HepG2 (cell line): ENCODE data around the gene PSMA2. TPM values are rescaled to one million over a fixed set of nuclear protein-coding genes. Genes with fewer than 3 reads are reported as not detected.
A peak's percentile ranks its signal among the peaks of the same experiment; 100 is the strongest.

Source experiments
- DNMT1 ChIP-seq: sonication (generic); formaldehyde crosslinking; IDR thresholded peaks from 2 replicates; pipeline ENCODE4 v1.5.1; 2020; ENCODE audit warnings: mild to moderate bottlenecking, missing genetic modification reagents
- MLLT10 ChIP-seq: sonication (generic); formaldehyde crosslinking; IDR thresholded peaks from 2 replicates; pipeline ENCODE4 v1.4.0; 2020; ENCODE audit warnings: missing genetic modification reagents
- MTA3 ChIP-seq: sonication (generic); formaldehyde crosslinking; IDR thresholded peaks from 2 replicates; pipeline ENCODE4 v1.4.0; 2020; ENCODE audit warnings: missing genetic modification reagents
- ONECUT2 ChIP-seq: sonication (generic); formaldehyde crosslinking; IDR thresholded peaks from 2 replicates; pipeline ENCODE4 v1.4.0; 2020; ENCODE audit warnings: missing genetic modification reagents
- PATZ1 ChIP-seq: sonication (generic); formaldehyde crosslinking; IDR thresholded peaks from 2 replicates; pipeline ENCODE4 v1.4.0; 2020; ENCODE audit warnings: missing genetic modification reagents
- PHF8 ChIP-seq: sonication (generic); formaldehyde crosslinking; IDR thresholded peaks from 2 replicates; pipeline ENCODE4 v1.5.0; 2020; ENCODE audit warnings: missing genetic modification reagents
- POLR2G ChIP-seq: fragments of 200-400 bp; formaldehyde crosslinking; IDR thresholded peaks from 2 replicates; pipeline ENCODE4 v1.6.1; 2018; ENCODE audit warnings: mild to moderate bottlenecking, low read depth, low read length, moderate library complexity
- SPEN ChIP-seq: sonication (generic); formaldehyde crosslinking; IDR thresholded peaks from 2 replicates; pipeline ENCODE4 v1.5.1; 2020; ENCODE audit warnings: low read depth, mild to moderate bottlenecking, missing genetic modification reagents
- ZBTB39 ChIP-seq: sonication (generic); formaldehyde crosslinking; IDR thresholded peaks from 2 replicates; pipeline ENCODE4 v1.5.0; 2020; ENCODE audit warnings: missing genetic modification reagents
- ZBTB7A ChIP-seq: sonication (generic); formaldehyde crosslinking; IDR thresholded peaks from 2 replicates; pipeline ENCODE4 v1.8.0; 2022; ENCODE audit warnings: mild to moderate bottlenecking, missing genetic modification reagents
- ZFP36L2 ChIP-seq: sonication (generic); formaldehyde crosslinking; IDR thresholded peaks from 2 replicates; pipeline ENCODE4 v1.4.0; 2020; ENCODE audit warnings: missing genetic modification reagents
- ZNF124 ChIP-seq: sonication (generic); formaldehyde crosslinking; IDR thresholded peaks from 2 replicates; pipeline ENCODE4 v1.4.0; 2020; ENCODE audit warnings: missing genetic modification reagents
- ZNF17 ChIP-seq: sonication (generic); formaldehyde crosslinking; IDR thresholded peaks from 2 replicates; pipeline ENCODE4 v1.5.0; 2020; ENCODE audit warnings: mild to moderate bottlenecking, missing genetic modification reagents
- ZNF335 ChIP-seq: sonication (generic); formaldehyde crosslinking; IDR thresholded peaks from 2 replicates; pipeline ENCODE4 v1.4.0; 2020; ENCODE audit warnings: missing genetic modification reagents
- ZNF550 ChIP-seq: sonication (generic); formaldehyde crosslinking; IDR thresholded peaks from 2 replicates; pipeline ENCODE4 v1.4.0; 2020; ENCODE audit warnings: mild to moderate bottlenecking, missing genetic modification reagents, borderline replicate concordance
- ZNF569 ChIP-seq: sonication (generic); formaldehyde crosslinking; IDR thresholded peaks from 2 replicates; pipeline ENCODE4 v1.5.0; 2020; ENCODE audit warnings: mild to moderate bottlenecking, missing genetic modification reagents, moderate library complexity, borderline replicate concordance
- ZNF574 ChIP-seq: sonication (generic); formaldehyde crosslinking; IDR thresholded peaks from 2 replicates; pipeline ENCODE4 v1.4.0; 2020; ENCODE audit warnings: missing genetic modification reagents
- ZNF629 ChIP-seq: sonication (generic); formaldehyde crosslinking; conservative IDR thresholded peaks from 2 replicates; pipeline ENCODE4 v1.5.0; 2020; ENCODE audit warnings: missing genetic modification reagents
- ZNF644 ChIP-seq: IDR thresholded peaks from 2 replicates; pipeline ENCODE4 v1.6.1; 2016; ENCODE audit warnings: low read depth
- ZNF761 ChIP-seq: sonication (generic); formaldehyde crosslinking; conservative IDR thresholded peaks from 2 replicates; pipeline ENCODE4 v1.4.0; 2020; ENCODE audit warnings: mild to moderate bottlenecking, missing genetic modification reagents
- ZNF781 ChIP-seq: sonication (generic); formaldehyde crosslinking; IDR thresholded peaks from 2 replicates; pipeline ENCODE4 v1.5.1; 2020; ENCODE audit warnings: borderline replicate concordance, mild to moderate bottlenecking, missing genetic modification reagents; ENCODE audit errors: not compliant biosample characterization
- ZNF883 ChIP-seq: sonication (generic); formaldehyde crosslinking; IDR thresholded peaks from 2 replicates; pipeline ENCODE4 v1.5.1; 2020; ENCODE audit warnings: mild to moderate bottlenecking, missing genetic modification reagents; ENCODE audit errors: not compliant biosample characterization
- polyA plus RNA-seq, 8 experiments: library from polyadenylated mRNA; depleted of rRNA in 3 of 8; stranded (reverse) in 7 of 8; unstranded in 1 of 8; fragments of >200 nt; fragmentation: Illumina TruSeq in 4 of 8; extraction: Trizol in 4 of 8; gene quantifications; 2 replicates each; pipeline versions ENCODE4 v1.2.1 to v1.2.3, GENCODE V29; 2011 to 2016; ENCODE audit warnings: low read depth in 4 of 8, missing spikeins in 1 of 8, mixed read lengths in 1 of 8; ENCODE audit not compliant: insufficient read depth in 1 of 8
- total RNA-seq, 5 experiments: library from RNA; depleted of rRNA; stranded (reverse); fragments of >200 nt; fragmentation: Illumina TruSeq; extraction: Trizol; gene quantifications; 2 replicates each; pipeline ENCODE4 v1.2.3, GENCODE V29; 2016; ENCODE audit warnings: low read depth in 1 of 5
- TF ChIP-seq, protein P1 (sequence below): sonication (generic); formaldehyde crosslinking; IDR thresholded peaks from 2 replicates; pipeline ENCODE4 v1.5.0; 2020; ENCODE audit warnings: mild to moderate bottlenecking, missing genetic modification reagents

The PSMA2 gene
- total and polyA plus RNA-seq, 2 of the 13 experiments (the other 11 are each of a cell fraction or from before 2014, with no cell fraction given), result 125 to 266 TPM

DNA sequence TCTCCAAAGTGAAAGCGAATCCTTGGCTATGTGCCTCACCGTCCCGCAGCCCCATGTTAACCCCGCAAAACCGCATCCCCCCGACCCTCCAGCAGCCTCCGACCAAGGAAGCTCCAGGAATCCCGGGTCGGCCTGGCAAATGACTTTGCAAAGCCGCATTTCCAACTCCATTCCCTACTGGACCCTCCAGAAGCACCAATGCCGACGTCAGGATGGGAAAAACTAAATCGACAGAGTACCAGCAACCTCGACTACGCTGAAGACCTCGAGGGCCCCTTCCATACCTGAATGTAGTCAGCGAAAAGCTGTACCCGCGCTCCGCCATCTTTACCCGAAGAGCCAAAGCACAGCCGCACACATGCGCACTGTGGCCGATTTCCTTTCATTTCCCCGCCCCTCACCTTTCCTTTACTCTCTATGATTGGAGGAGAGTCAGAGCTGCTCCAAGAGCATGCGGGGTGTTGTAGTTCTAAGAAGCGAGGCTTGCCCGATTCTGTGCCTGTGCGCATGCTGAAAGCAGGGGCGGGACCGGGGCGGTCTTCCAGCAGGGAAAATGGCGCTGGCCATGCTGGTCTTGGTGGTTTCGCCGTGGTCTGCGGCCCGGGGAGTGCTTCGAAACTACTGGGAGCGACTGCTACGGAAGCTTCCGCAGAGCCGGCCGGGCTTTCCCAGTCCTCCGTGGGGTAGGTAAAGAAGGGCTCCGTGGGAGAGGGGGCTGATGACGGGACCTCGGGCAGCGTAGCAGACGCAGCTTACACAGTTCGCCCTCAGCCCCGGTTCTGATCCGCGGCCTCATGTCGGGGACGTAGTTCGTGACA, at the start of gene PSMA2, which contains the start of gene MRPL32 (continued):
- TF ChIP-seq MTA3, result no peak
- TF ChIP-seq ZNF883 (CRISPR knock-in tag), result no peak
- TF ChIP-seq ZNF781 (CRISPR knock-in tag), result peak; percentile 88
- TF ChIP-seq PHF8, result peak; percentile 92
- TF ChIP-seq ZNF761 (CRISPR knock-in tag), result no peak
- TF ChIP-seq ZNF550 (CRISPR knock-in tag), result no peak
- TF ChIP-seq ONECUT2 (CRISPR knock-in tag), result no peak
- TF ChIP-seq, protein P1, sequence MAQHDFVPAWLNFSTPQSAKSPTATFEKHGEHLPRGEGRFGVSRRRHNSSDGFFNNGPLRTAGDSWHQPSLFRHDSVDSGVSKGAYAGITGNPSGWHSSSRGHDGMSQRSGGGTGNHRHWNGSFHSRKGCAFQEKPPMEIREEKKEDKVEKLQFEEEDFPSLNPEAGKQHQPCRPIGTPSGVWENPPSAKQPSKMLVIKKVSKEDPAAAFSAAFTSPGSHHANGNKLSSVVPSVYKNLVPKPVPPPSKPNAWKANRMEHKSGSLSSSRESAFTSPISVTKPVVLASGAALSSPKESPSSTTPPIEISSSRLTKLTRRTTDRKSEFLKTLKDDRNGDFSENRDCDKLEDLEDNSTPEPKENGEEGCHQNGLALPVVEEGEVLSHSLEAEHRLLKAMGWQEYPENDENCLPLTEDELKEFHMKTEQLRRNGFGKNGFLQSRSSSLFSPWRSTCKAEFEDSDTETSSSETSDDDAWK (CRISPR knock-in tag), result no peak
- no peak; the same call in 1 of the 2 replicates for TF ChIP-seq PATZ1
- no peak for TF ChIP-seq ZNF644 (CRISPR knock-in tag)
- no peak for TF ChIP-seq MLLT10 (CRISPR knock-in tag)
- TF ChIP-seq ZBTB7A (CRISPR knock-in tag), result no peak
- no peak for TF ChIP-seq ZFP36L2 (CRISPR knock-in tag)
- peak; percentile 97 for TF ChIP-seq ZNF335 (CRISPR knock-in tag)
- peak; percentile 90 for TF ChIP-seq POLR2G
- peak; percentile 73; the same call in 1 of the 2 replicates for TF ChIP-seq ZNF124 (CRISPR knock-in tag)
- no peak for TF ChIP-seq ZNF629
- no peak for TF ChIP-seq ZNF569 (CRISPR knock-in tag)
- TF ChIP-seq ZNF574 (CRISPR knock-in tag), result peak; percentile 68
- TF ChIP-seq DNMT1 (CRISPR knock-in tag), result no peak
- peak; percentile 49; the same call in 1 of the 2 replicates for TF ChIP-seq SPEN
- TF ChIP-seq ZBTB39 (CRISPR knock-in tag), result no peak
- no peak for TF ChIP-seq ZNF17 (CRISPR knock-in tag)
